Measurements from ENCODE around the gene CLIC6.

The CLIC6 gene

DNA sequence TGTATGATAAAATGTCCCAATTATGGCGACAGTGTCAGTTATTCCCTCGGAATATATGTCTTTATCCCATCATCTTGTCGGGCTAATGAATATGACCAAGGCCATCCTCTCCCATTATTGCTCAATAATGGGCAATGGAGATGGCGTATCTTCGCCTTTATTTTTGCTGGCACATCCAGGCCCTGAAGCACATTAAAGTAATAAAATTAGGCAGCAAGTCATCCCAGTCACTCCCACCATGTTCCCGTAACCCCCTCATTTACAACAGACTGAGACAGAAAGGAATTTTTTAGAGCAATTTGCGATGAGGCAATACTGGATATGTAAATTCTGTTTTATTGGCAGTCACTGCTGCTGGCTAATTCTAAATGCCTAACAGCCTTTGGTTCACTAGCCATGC, 35.3 kb downstream of the CLIC6 start:
- H3K27ac ChIP-seq (replicated peaks; ENCODE audit: low read length): no peak overlapping the region
- H3K4me3 ChIP-seq (ENCODE audit: low read length in 2 of 2): no peak overlapping the region
- no peak overlapping the region for H3K14ac ChIP-seq (ENCODE audit: low read length)
- H2AK5ac ChIP-seq (ENCODE audit: low read depth, low read length): no peak overlapping the region
- H3K4me2 ChIP-seq (ENCODE audit: insufficient read depth, low read length, poor library complexity, severe bottlenecking): no peak overlapping the region
- H4K91ac ChIP-seq (ENCODE audit: low read depth, low read length, poor library complexity): no peak overlapping the region
- peaks cover 0 to 1% of the 10 kb centered on the region in 2 donors for H3K9me3 ChIP-seq (replicated peaks in 1 of 2; ENCODE audit: control insufficient read depth in 2 of 2, insufficient read depth in 1 of 2, low read depth in 1 of 2, low read length in 2 of 2)
- H3K27me3 ChIP-seq (ENCODE audit: control insufficient read depth in 3 of 3, insufficient read depth in 3 of 3, low read depth in 1 of 3, low read length in 3 of 3): no peaks in the 10 kb centered on the region
- H2BK15ac ChIP-seq (ENCODE audit: low read length): no peak overlapping the region
- H3K4me1 ChIP-seq (ENCODE audit: control insufficient read depth in 2 of 2, insufficient read depth in 1 of 2, low read depth in 1 of 2, low read length in 2 of 2): no peaks in the 10 kb centered on the region
- no peak overlapping the region for H2BK12ac ChIP-seq (ENCODE audit: low read length)
- no peak overlapping the region for H3K18ac ChIP-seq (ENCODE audit: low read length)
- no peaks in the 10 kb centered on the region for H3K79me1 ChIP-seq (ENCODE audit: low read depth, low read length)
- no peak overlapping the region for H2BK120ac ChIP-seq (ENCODE audit: low read depth, low read length)
- no peak overlapping the region for H3K4ac ChIP-seq (ENCODE audit: low read length)
- H2AFZ ChIP-seq (ENCODE audit: low read length): no peak overlapping the region
- no peaks in the 10 kb centered on the region for H3K36me3 ChIP-seq (replicated peaks in 1 of 2; ENCODE audit: control insufficient read depth in 2 of 2, insufficient read depth in 2 of 2, low read length in 2 of 2)
- WGBS, 2 donors (ENCODE audit: extremely low coverage in 2 of 2, insufficient read length in 2 of 2, insufficient replicate concordance in 1 of 2): no CpG with 5 or more reads among the region's 7 CpGs
- H4K8ac ChIP-seq (ENCODE audit: low read depth, low read length): no peak overlapping the region
- H3K9ac ChIP-seq (ENCODE audit: low read depth, low read length, poor library complexity): no peak overlapping the region
- no peak overlapping the region for H2BK5ac ChIP-seq (ENCODE audit: low read length)
- no peak overlapping the region for H3K23ac ChIP-seq (ENCODE audit: low read depth, low read length, poor library complexity)
- no peak for DNase-seq (ENCODE audit: low spot score)

DNA sequence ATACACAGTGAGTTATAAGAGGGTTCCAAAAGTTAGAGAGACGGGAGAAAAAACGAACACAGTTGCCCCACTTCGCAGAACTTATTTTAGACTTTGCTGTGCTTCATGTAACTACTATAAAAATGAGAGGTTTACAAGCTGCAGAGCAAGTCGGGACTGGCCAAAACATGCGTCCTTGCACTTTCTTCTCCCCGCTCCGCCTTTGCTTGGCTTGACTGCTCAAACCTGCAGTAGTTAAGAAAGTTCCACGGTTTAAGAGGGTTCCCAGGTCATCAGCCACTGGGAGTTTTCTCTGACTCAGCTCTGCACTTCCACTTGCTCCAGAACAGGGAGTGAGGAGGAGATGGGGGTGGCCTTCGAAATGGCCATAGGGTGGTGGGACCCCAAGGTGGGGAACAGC, 36.2 kb downstream of the CLIC6 start:
- Histone ChIP-seq H3K9me3 (replicated peaks in 1 of 2; ENCODE audit: control insufficient read depth in 2 of 2, insufficient read depth in 1 of 2, low read depth in 1 of 2, low read length in 2 of 2) (peaks cover 0 to 1% of the 10 kb centered on the region in 2 donors), H2BK12ac (ENCODE audit: low read length) (no peak overlapping the region), H4K8ac (ENCODE audit: low read depth, low read length) (no peak overlapping the region), H3K23ac (ENCODE audit: low read depth, low read length, poor library complexity) (no peak overlapping the region), H3K4me2 (ENCODE audit: insufficient read depth, low read length, poor library complexity, severe bottlenecking) (no peak overlapping the region), H4K91ac (ENCODE audit: low read depth, low read length, poor library complexity) (no peak overlapping the region), H2AK5ac (ENCODE audit: low read depth, low read length) (no peak overlapping the region), H2AFZ (ENCODE audit: low read length) (no peak overlapping the region), H2BK15ac (ENCODE audit: low read length) (no peak overlapping the region), H2BK5ac (ENCODE audit: low read length) (peak overlapping the region; percentile 59), H3K14ac (ENCODE audit: low read length) (no peak overlapping the region), H2BK120ac (ENCODE audit: low read depth, low read length) (no peak overlapping the region), H3K79me1 (ENCODE audit: low read depth, low read length) (no peaks in the 10 kb centered on the region), H3K4me3 (ENCODE audit: low read length in 2 of 2) (no peak overlapping the region), H3K4me1 (ENCODE audit: control insufficient read depth in 2 of 2, insufficient read depth in 1 of 2, low read depth in 1 of 2, low read length in 2 of 2) (no peaks in the 10 kb centered on the region), H3K4ac (ENCODE audit: low read length) (no peak overlapping the region), H3K27ac (replicated peaks; ENCODE audit: low read length) (no peak overlapping the region), H3K18ac (ENCODE audit: low read length) (no peak overlapping the region), H3K36me3 (replicated peaks in 1 of 2; ENCODE audit: control insufficient read depth in 2 of 2, insufficient read depth in 2 of 2, low read length in 2 of 2) (no peaks in the 10 kb centered on the region), H3K9ac (ENCODE audit: low read depth, low read length, poor library complexity) (no peak overlapping the region), H3K27me3 (ENCODE audit: control insufficient read depth in 3 of 3, insufficient read depth in 3 of 3, low read depth in 1 of 3, low read length in 3 of 3) (no peaks in the 10 kb centered on the region)
- no CpG with 5 or more reads among the region's 9 CpGs for WGBS, 2 donors (ENCODE audit: extremely low coverage in 2 of 2, insufficient read length in 2 of 2, insufficient replicate concordance in 1 of 2)
- DNase-seq (ENCODE audit: low spot score): no peak

DNA sequence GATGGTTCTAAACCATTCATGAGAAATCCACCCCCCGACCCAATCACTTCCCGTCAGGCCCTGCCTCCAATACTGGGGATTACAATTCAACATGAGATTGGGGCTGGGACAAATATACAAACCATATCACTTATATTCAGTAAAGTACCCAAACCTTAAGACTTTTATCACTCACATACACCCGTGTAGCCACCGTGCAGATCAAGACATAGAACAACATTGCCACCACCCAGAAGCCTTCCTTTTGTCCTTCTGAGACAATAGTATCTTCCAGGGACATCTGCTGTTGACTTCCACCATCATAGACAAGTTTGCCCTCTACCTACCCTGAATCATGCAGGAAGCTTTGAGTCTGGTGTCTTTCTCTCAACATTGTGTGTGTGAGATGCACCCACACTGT, 37.5 kb downstream of the CLIC6 start:
- Histone ChIP-seq H2BK120ac (ENCODE audit: low read depth, low read length) (no peak overlapping the region), H2BK5ac (ENCODE audit: low read length) (no peak overlapping the region), H3K4me3 (ENCODE audit: low read length in 2 of 2) (no peak overlapping the region), H4K91ac (ENCODE audit: low read depth, low read length, poor library complexity) (no peak overlapping the region), H2BK12ac (ENCODE audit: low read length) (no peak overlapping the region), H3K27me3 (ENCODE audit: control insufficient read depth in 3 of 3, insufficient read depth in 3 of 3, low read depth in 1 of 3, low read length in 3 of 3) (no peaks in the 10 kb centered on the region), H3K27ac (replicated peaks; ENCODE audit: low read length) (no peak overlapping the region), H4K8ac (ENCODE audit: low read depth, low read length) (no peak overlapping the region), H3K9me3 (replicated peaks in 1 of 2; ENCODE audit: control insufficient read depth in 2 of 2, insufficient read depth in 1 of 2, low read depth in 1 of 2, low read length in 2 of 2) (peaks cover 0 to 1% of the 10 kb centered on the region in 2 donors), H3K36me3 (replicated peaks in 1 of 2; ENCODE audit: control insufficient read depth in 2 of 2, insufficient read depth in 2 of 2, low read length in 2 of 2) (no peaks in the 10 kb centered on the region), H2AK5ac (ENCODE audit: low read depth, low read length) (no peak overlapping the region), H2BK15ac (ENCODE audit: low read length) (no peak overlapping the region), H3K4me2 (ENCODE audit: insufficient read depth, low read length, poor library complexity, severe bottlenecking) (no peak overlapping the region), H2AFZ (ENCODE audit: low read length) (no peak overlapping the region), H3K4me1 (ENCODE audit: control insufficient read depth in 2 of 2, insufficient read depth in 1 of 2, low read depth in 1 of 2, low read length in 2 of 2) (no peaks in the 10 kb centered on the region), H3K14ac (ENCODE audit: low read length) (no peak overlapping the region), H3K4ac (ENCODE audit: low read length) (no peak overlapping the region), H3K9ac (ENCODE audit: low read depth, low read length, poor library complexity) (no peak overlapping the region), H3K79me1 (ENCODE audit: low read depth, low read length) (no peaks in the 10 kb centered on the region), H3K23ac (ENCODE audit: low read depth, low read length, poor library complexity) (no peak overlapping the region), H3K18ac (ENCODE audit: low read length) (no peak overlapping the region)
- WGBS, 2 donors (ENCODE audit: extremely low coverage in 2 of 2, insufficient read length in 2 of 2, insufficient replicate concordance in 1 of 2): no CpG with 5 or more reads among the region's 4 CpGs
- no peak for DNase-seq (ENCODE audit: low spot score)

DNA sequence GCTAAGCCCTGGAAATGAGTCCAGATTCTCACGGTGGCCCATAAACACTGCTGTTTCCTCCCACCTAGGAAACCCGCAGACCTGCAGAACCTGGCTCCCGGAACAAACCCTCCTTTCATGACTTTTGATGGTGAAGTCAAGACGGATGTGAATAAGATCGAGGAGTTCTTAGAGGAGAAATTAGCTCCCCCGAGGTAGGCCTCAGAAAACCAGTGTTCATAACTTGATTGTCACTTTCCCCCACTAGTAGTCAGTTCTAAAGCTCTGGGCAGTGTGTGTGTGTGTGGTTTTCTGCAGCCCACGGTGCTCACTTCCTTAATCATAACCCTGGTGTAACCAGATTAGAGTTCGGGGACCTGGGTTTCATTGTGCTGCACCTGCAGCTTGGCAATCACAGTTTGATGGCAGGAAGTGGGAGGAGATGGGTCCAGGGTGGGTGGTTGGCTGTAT, 39.1 kb downstream of the CLIC6 start:
- DNase-seq (ENCODE audit: low spot score): no peak

More for the DNA sequence above, 39.1 kb downstream of the CLIC6 start:
- Histone ChIP-seq H3K4ac (ENCODE audit: low read length) (no peak overlapping the region), H2BK12ac (ENCODE audit: low read length) (no peak overlapping the region), H3K27ac (replicated peaks; ENCODE audit: low read length) (no peak overlapping the region), H3K79me1 (ENCODE audit: low read depth, low read length) (no peaks in the 10 kb centered on the region), H3K4me2 (ENCODE audit: insufficient read depth, low read length, poor library complexity, severe bottlenecking) (no peak overlapping the region), H2AFZ (ENCODE audit: low read length) (no peak overlapping the region), H2BK120ac (ENCODE audit: low read depth, low read length) (no peak overlapping the region), H4K91ac (ENCODE audit: low read depth, low read length, poor library complexity) (no peak overlapping the region), H2AK5ac (ENCODE audit: low read depth, low read length) (no peak overlapping the region), H3K9me3 (replicated peaks in 1 of 2; ENCODE audit: control insufficient read depth in 2 of 2, insufficient read depth in 1 of 2, low read depth in 1 of 2, low read length in 2 of 2) (peaks cover 0 to 1% of the 10 kb centered on the region in 2 donors), H3K27me3 (ENCODE audit: control insufficient read depth in 3 of 3, insufficient read depth in 3 of 3, low read depth in 1 of 3, low read length in 3 of 3) (no peaks in the 10 kb centered on the region), H3K36me3 (replicated peaks in 1 of 2; ENCODE audit: control insufficient read depth in 2 of 2, insufficient read depth in 2 of 2, low read length in 2 of 2) (no peaks in the 10 kb centered on the region), H3K4me3 (ENCODE audit: low read length in 2 of 2) (no peak overlapping the region), H3K4me1 (ENCODE audit: control insufficient read depth in 2 of 2, insufficient read depth in 1 of 2, low read depth in 1 of 2, low read length in 2 of 2) (no peaks in the 10 kb centered on the region), H3K9ac (ENCODE audit: low read depth, low read length, poor library complexity) (no peak overlapping the region), H3K14ac (ENCODE audit: low read length) (no peak overlapping the region), H2BK5ac (ENCODE audit: low read length) (no peak overlapping the region), H3K23ac (ENCODE audit: low read depth, low read length, poor library complexity) (no peak overlapping the region), H3K18ac (ENCODE audit: low read length) (no peak overlapping the region), H4K8ac (ENCODE audit: low read depth, low read length) (no peak overlapping the region), H2BK15ac (ENCODE audit: low read length) (no peak overlapping the region)
- WGBS, 2 donors (ENCODE audit: extremely low coverage in 2 of 2, insufficient read length in 2 of 2, insufficient replicate concordance in 1 of 2): no CpG with 5 or more reads among the region's 8 CpGs

All from neuronal stem cell (in vitro differentiated cells).